GF-D8 (cell line): ENCODE measurements around the gene RAB40C.
A peak's percentile ranks its signal among the peaks of the same experiment; 100 is the strongest.

Experiments used
- DNase-seq: peaks from one replicate; lab custom pipeline; 2025; lab: John Stamatoyannopoulos, UW

Gene RAB40C

DNA sequence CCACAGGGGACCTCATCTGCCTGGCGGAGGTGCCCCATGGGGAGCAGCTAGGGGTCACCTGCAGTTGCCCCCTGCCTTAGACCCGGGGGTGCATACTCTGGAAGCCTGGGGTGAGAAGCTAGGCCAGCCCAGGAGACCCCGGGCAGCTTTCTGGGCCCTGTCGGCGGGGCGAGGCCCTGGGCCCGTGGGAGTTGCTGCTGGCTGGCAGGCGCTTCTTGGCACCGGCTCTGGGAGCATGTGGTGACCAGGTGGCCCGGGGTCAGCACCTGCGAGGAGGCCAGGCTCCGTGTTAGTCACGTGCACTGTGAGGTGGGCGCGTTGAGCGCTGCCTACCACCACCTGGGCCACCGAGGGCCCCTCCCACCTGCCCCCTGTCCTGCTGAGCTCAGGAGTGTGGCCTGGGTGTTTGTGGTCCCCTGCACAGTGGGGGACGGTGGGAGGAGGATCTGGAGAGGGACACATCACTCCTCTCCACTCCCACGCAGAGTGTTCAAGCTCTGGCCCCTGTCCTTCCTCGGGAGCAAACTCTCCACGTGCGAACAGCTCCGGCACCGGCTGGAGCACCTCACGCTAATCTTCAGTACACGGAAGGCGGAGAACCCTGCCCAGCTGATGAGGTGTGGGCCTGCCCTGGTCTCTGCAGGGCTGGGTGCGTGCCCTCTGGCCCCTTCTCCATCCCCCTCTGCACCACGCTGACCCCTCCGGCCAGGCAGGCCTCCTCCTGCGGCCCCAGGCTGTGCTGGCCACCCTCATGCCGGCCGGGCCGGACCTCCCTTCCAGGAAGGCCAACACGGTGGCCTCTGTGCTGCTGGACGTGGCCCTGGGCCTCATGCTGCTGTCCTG, 14.3 kb upstream of the RAB40C start:
- DNase-seq: no peak

DNA sequence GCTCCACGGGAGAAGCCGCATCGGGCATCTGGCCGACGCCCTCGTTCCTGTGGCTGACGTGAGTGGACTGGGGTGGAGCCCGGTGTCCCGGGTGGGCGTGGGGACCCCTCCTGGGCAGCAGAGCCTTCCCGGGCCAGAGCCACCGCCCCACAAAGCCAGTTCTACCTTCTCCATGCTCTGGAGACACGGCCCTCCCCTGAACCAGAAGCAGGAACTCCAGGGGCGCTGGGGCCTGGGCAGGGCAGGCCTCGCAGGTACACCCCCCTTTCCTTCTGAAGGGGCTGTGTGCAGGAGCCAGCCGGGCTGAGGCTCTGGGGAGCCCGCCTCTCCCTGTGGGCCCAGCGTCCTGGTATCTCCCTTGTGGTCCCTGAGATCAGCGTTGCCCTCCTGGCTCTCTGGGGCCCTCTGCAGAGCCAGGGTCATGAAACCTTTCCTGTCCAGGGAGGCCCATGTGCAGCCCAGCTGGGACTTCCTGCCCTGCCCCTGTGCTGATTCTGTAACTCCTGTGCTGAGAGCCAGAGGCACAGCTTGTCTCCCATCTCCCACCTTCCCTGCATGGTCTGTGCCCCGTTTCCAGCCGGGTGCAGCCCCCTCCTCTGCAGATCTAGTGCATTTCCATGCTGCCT, 13.6 kb upstream of the RAB40C start:
- no peak for DNase-seq

DNA sequence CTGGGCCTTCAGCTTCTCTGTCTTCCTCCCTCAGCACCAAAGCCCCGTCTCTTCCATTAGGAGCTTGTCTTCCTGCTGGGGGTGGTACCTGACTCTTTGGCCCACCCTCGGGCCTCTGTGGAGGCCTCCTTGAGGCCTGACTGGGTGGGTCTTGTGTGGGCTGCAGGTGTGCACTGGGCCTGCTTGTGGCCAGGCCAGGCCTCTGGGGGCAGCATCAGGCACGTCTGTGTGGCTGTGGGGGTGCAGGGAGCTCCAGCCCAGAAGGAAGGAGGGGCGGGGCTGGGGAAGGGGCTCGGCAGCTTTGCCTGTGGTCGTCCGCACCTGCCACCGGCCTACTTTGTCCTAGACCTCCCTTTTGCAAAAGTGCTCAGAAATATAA, 13.1 kb upstream of the RAB40C start:
- no peak for DNase-seq

DNA sequence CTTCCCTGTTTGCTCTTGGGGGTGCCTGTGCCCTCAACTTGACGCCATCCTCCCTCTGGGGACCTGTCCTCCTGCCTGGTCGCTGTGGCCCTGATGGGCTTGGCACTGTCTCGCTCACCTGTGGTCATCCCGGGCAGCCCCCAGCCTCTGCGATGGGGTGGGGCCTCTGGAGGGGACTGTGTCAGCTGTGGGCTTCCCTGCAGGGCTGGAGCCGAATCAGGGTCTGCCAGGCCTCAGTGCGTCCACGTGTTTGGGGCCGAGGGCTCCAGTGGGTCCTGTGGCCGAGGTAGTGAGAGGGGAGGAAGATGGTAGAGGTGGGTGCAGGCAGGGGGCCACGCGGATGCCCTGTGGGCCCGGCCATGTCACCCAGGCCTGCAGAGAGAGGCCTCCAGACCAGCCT, 12.1 kb upstream of the RAB40C start:
- no peak for DNase-seq

DNA sequence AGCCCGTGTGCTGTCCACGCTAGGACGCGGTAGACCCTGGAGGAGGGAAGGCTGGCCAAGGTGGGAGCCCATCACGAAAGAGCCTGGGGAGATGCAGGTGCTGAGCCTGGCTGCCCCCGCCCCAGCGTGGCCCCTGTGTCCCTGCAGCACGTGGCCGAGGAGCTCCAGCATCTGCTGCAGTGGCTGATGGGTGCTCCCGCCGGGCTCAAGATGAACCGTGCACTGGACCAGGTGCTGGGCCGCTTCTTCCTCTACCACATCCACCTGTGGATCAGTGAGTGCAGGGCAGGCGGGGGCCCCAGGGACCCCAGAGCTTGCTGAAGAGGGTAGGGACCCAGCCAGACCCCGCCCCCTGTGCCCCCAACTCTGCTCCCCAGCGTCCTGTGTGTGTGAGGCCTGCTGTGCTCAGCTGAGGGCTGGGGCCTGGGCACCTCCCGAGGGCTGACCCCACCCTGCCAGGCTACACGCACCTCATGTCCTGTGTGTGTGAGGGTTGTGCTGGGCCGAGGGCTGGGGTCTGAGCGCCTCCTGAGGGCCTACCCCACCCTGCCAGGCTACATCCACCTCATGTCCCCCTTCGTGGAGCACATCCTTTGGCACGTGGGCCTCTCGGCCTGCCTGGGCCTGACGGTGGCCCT, 11.5 kb upstream of the RAB40C start:
- DNase-seq: no peak

DNA sequence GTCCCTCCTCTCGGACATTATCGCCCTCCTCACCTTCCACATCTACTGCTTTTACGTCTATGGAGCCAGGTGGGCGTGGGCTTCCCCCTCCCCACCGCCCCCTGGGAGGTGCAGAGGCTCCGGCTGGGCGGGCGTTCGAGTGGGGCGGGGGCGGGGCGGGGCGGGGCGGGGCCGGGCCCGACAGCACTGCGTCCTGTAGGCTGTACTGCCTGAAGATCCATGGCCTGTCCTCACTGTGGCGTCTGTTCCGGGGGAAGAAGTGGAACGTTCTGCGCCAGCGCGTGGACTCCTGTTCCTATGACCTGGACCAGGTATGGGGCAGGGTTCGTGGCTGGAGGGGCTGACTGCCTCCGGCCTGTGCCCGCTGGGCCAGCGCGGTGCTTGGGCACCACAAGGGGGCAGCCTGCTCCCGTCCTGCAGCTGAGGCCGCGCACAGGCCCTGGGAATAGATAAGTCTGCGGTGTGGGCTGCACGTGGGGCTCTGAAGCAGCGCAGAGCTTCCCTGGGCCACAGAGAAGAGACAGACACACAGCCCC, 10.9 kb upstream of the RAB40C start:
- DNase-seq: peak; percentile 51

DNA sequence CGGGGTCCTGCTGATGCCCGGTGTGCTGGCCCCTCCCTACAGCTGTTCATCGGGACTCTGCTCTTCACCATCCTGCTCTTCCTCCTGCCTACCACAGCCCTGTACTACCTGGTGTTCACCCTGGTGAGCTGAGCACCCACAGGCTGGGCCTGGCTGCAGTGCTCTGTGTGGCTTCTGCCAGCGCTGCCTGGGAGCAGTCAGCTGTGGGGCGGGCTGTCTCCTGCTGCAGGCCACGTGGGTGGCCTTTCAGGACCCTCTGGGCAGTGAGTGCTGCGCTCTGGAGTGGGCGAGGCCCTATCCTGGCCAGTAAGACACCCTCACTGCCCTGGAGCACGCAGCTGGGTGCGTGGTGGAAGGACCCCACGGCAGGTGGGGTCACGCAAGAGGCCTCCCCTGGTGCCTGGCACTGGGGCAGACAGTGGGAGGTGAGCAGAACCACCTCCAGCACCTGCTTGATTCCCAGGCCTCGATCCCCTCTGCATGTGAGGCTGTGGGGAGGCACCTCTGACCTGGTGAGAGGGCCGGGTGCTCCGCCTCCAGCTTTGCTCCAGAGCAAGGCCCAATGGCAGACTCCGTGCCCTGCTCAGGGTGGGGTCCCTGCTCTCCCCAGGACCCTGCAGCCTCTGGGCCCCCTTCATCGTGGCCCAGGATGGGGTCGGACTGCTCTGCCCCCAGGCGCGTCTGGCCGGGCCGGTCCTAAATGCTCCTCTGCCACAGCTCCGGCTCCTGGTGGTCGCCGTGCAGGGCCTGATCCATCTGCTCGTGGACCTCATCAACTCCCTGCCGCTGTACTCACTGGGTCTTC, 9.5 kb upstream of the RAB40C start:
- DNase-seq: no peak

DNA sequence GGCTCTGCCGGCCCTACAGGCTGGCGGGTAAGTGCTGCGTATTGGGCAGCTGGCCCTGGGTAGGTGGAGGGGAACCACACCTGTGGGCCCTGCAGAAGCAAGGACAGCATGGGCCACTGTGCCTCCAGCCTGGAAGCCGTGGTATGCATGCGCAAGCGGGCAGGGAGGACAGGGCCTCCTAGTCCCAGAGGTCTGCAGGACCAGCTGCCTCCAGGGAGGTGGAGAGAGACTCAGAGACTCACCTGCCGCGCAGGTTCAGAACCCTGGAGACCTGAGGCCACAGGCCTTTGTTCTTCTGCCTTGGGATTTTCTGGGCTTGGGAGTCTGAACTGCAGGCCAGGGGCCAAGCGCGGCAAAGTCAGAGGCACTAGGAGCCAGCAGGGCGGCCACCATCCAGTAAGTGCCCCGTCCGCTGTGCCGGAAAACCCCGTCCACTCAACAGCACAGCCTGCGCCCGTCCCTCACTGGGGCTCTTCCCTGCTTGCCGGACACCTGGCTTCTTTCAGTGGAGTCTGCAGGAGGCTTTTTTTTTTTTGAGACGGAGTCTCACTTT, 8.8 kb upstream of the RAB40C start:
- DNase-seq: no peak

DNA sequence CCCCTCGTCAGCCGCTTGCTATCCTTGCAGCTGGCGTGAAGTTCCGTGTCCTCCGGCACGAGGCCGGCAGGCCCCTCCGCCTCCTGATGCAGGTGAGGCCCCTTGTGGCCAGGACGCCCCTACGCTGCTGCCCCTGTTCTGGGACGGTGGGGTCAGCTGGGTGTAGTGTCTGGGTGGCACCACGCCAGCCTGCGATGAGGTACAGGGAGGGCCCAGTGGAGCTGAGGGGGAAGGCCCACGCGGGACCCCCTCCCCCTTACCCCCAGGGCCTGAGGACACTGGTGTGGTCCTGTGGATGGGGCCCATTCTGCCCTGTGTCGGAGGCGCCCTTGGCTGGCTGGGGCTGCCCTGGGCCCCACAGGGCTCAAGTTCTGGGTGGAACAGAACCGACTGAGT, 7.7 kb upstream of the RAB40C start:
- no peak for DNase-seq

DNA sequence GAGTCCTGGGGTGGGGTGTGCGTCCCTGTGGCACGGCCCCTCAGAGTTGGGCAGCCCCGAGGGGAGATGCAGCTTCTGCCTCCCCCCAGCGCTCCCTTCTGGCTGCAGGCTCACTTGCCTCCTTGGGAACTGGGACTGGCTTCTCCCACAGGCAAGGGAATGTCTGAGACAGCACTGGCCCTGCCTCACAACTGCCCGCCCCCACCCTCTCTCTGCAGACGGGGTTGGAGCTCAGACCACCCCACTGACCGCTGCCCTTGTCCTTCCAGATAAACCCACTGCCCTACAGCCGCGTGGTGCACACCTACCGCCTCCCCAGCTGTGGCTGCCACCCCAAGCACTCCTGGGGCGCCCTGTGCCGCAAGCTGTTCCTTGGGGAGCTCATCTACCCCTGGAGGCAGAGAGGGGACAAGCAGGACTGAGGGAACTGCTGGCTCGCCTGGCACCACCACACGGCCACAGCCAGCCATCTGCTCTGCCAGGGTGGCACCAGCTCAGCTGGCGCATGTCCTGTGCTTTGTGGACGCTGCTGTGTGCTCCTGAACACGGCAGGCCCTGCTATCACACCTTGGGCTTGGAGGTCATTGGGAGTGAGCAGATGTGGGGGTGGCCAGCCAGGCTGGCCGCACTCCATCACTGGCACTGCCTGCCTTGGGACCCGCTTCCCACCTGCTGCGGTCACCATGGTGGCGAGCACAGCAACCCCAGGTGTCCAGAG, 7.1 kb upstream of the RAB40C start:
- no peak for DNase-seq

DNA sequence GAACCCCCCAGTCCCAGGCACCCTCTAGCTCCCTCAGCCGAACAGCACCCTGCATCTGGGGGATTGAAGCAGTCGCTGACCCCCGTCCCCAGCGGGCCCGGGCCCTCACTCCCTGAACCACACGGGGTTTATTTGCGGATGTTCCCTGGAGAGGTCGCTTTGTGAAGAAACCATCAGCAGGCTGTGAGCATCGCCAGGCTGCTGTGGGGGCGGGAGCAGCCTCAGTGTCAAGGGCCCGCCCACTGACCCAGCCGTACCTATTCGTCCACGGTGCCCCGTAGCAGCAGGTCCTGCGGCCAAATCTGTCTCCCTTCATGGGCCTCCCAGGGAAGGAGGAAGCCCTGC, 6.4 kb upstream of the RAB40C start:
- DNase-seq: no peak

DNA sequence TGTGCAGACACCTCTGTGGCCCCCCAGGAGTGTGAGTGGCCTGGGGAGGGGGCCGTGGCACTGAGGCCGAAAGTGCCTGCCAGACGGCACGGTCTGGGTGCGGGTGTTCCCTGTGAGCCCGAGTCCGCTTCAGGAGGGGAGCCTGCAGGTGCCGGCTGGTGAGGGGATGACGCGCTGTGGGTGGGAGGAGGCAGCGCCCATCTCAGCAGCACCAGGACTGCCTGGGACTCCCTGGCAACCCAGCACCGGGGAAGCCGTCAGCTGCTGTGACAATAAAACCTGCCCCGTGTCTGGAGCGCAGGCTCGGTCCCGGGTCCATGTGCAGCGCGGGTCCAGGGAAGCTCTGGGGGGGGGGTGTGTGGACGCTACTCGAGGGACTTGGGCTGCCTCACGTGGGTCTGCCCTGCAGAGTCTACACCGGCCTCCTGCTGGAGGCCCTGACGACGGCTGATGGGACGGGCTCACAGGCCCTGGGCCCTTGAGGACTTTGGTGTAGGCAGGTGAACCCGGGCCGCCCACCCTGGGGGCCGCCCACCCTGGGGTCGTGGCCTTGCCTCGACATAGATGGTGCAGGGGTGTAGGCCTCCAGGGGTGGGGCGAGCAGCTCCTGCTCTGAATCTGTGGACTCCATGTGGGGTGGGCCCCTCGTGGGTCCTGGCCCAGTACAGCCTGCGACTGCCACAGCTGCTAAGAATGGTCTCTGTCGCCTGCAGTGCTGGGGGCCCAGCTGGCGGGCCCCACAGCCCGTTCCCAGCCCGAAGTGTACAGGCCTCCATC, 5.9 kb upstream of the RAB40C start:
- DNase-seq: no peak

DNA sequence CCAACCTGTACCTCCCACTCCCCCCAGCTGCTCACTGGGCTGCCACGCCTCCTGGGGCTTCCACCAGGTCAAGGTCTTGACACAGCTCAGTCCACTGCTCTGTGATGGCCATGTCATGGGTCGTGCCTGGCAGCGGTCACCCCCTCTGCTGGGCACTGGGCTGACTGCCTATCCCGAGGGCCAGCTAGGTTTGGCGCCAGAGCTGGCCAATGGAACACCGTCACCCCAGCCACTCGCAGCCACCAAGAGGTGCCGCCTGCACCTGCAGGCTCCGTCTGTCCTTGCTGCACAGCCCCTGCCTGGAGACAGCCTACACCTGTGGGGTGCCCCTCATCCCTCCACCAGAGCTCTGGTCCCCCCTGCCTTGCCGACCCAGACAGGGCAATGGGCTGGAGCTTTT, 4.5 kb upstream of the RAB40C start:
- no peak for DNase-seq

DNA sequence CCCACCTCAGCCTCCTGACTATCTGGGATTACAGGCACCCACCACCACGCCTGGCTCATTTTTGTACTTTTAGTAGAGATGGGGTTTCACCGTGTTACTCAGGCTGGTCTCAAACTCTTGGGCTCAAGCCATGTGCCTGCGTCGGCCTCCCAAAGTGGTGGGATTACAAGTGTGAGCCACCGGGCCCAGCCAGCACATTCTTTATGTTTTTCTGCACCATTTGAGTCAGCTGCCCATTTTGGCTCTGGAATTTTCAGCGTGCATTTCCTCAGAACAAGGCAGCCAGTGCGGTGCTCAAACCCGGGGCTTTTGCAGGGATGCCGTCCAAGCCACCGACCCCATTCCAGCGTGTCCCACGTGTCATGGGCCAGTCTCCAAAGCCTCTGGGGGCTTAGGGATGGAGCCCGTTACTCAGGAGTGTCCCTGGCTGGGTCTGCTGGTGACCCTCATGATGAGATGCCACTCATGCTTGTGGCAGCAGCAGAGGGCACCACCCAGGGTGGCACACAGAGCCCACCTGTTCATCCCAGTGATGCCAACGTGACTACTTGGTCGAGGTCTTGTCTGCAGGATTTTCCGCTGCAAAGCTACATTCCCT, 3.7 kb upstream of the RAB40C start:
- DNase-seq: no peak

DNA sequence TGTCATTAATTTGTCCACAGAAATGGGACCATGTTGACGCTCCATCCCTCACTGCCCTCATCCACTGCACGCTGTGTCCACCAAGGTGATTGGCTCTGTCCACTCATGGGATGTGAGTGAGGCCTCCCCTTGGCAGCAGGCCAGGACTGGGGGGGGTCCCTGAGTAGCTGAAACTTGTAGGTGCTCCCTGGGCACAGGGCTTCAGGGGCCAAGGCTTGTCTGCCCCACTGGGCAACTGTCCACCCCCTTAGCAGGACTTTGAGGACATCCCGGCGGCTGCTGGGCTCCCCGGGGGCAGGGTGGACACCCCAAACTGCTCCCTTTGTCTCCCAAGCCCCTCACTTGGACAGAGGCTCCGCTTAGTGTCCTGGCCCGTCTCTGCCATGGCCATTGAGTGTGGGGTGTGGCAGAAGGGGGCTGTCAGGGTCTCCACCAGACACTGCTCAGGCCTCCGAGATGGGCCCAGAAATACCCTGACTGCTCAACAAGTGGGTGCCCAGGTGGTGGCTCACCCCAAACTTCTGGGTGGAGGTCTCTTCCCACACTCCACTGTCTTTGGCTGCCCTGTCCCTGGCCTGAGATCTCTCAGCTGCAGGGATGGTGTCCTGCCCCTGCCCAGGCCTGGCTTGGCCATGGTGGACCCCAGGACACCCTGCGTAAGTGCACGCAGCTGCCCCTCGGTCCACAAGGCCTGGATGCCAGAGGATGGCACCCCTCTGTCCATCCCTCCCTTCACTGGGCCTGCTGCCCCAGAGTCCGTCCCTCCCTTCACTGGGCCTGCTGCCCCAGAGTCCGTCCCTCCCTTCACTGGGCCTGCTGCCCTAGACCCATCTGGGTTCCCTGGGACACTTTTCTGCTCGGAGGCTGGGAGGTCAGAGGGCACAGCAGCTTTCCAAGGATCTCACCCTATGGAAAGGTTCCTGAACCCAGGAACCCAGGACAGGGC, 2.9 kb upstream of the RAB40C start:
- no peak for DNase-seq

DNA sequence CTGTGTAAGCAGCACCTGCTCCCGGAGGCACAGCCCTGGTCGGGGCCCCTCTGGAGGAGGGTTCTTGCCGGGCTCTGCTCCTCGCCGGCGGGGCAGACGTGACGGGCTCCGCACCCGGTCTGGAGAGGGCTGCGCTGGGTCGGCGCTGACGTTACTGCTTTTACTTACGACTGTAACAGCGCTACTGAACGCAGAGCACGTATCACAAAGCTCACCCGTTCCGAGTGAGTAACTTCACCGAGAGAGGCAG, 1.3 kb upstream of the RAB40C start:
- DNase-seq: no peak

DNA sequence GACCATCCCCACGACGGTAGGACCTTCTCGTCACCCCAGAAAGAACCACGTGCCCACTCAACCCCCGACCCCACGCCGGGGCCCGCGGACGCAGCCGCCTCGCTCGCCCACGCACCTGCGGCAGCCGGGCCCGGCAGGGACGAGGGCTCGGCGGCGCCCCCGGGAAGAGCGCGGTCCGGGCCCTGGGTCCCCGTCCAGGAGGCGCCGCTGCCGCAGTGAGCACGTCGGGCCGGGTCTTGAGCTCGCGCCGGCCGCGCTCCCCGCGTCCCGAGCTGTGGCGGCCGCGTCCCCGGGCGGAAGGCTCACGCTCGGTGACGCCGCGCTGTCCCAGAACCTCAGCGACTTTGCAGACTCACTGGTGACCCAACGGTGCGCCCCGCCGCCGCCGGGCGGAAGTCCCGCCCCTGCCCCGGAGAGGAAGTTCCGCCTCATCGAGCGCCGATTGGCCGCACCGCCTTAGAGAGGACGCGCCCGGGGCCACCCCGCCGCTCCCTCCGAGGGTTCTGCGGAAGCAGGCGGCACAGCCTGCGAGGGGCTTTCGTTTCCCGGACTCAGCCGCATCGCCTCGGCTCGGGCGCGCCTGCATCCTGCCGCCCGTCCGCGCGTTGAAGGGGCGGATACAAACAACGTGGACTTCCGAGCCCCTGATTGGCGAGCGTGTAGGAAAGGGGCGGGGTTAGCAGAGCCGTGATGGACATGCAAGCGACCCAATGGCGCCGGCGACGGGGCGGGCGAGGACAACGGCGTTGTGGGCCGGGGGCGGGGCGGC, 793 bp upstream of the RAB40C start:
- peak; percentile 83 for DNase-seq

DNA sequence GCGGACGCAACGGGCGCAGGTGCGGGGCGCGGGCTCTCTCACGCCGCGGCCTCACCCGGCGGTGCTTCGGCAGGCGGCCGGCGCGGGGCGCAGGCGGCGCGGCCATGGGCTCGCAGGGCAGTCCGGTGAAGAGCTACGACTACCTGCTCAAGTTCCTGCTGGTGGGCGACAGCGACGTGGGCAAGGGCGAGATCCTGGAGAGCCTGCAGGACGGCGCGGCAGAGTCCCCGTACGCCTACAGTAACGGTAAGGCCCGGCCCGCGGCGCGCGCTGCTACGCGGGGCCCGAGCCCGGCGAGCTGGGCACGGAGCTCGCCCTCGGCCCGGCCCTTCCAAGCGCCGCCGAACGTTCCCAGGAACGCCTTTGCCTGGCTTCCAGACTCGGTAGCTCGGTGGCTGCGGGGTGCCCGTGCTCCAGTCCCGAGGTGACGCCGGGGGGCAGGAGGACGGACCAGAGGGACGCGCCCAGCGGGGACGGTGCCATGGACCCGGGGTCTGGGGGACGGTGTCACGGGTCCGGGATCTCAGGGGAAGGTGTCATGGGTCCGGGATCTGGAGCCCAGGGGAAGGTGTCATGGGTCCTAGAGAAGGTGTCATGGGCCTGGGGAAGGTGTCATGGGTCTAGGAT, 435 bp downstream of the RAB40C start:
- DNase-seq: no peak
